WERI-Rb-1 (cell line): Measurements from ENCODE around the gene ARHGEF18.
A peak's percentile ranks its signal among the peaks of the same experiment; 100 is the strongest.
"Not testable (repeated sequence)": the region's sequence is repeated elsewhere in the genome, so short reads cannot be mapped to it uniquely, and the experiment has no call there.

ENCODE experiments used
- DNase-seq: peaks from one replicate; pipeline ENCODE4 v3.0.0-alpha.2; 2020
- H3K27ac ChIP-seq: fragments of 250-450 bp; sonication (Bioruptor Pico); 2 replicates; pipeline ENCODE4 v1.5.1; 2020; ENCODE audit warnings: mild to moderate bottlenecking, moderate library complexity
- H3K27me3 ChIP-seq: fragments of 250-450 bp; sonication (Bioruptor Pico); 2 replicates; pipeline ENCODE4 v1.5.1; 2021; ENCODE audit warnings: mild to moderate bottlenecking, low read depth, moderate library complexity; ENCODE audit not compliant: insufficient read depth, severe bottlenecking
- H3K36me3 ChIP-seq: fragments of 250-450 bp; sonication (Bioruptor Pico); 2 replicates; pipeline ENCODE4 v1.5.1; 2020; ENCODE audit warnings: mild to moderate bottlenecking, moderate library complexity
- H3K4me3 ChIP-seq: 2 replicates; pipeline ENCODE4 v1.5.1; 2011; ENCODE audit warnings: low read depth, mild to moderate bottlenecking, control low read depth, low read length
- H3K9me3 ChIP-seq: fragments of 250-450 bp; sonication (Bioruptor Pico); 2 replicates; pipeline ENCODE4 v1.5.1; 2021; ENCODE audit warnings: mild to moderate bottlenecking, moderate library complexity; ENCODE audit not compliant: severe bottlenecking
- CTCF ChIP-seq: IDR thresholded peaks from 2 replicates; pipeline ENCODE4 v1.5.1; 2011; ENCODE audit warnings: low read depth, mild to moderate bottlenecking, control low read depth, inconsistent platforms, low read length

Gene ARHGEF18

GRCh38 chr19:7340959-7341837 is 7.5 kb upstream of the ARHGEF18 start:
- TF ChIP-seq CTCF: peak; percentile 91
- peak; percentile 82 for DNase-seq
- Histone ChIP-seq H3K4me3 (no peak overlapping the region), H3K9me3 (no peaks in the 10 kb centered on the region), H3K27me3 (no peaks in the 10 kb centered on the region), H3K27ac (no peak overlapping the region), H3K36me3 (no peaks in the 10 kb centered on the region)

- Histone ChIP-seq H3K9me3 (no peaks in the 10 kb centered on the region), H3K4me3 (no peak overlapping the region), H3K27ac (no peak overlapping the region), H3K36me3 (no peaks in the 10 kb centered on the region), H3K27me3 (no peaks in the 10 kb centered on the region)
- no peak for TF ChIP-seq CTCF
- no peak for DNase-seq
These were observed 6.6 kb upstream of the ARHGEF18 start for GRCh38 chr19:7342143-7342542.

- DNase-seq: no peak
- H3K36me3 ChIP-seq: no peaks in the 10 kb centered on the region
- TF ChIP-seq CTCF: no peak
- no peaks in the 10 kb centered on the region for H3K9me3 ChIP-seq
- no peaks in the 10 kb centered on the region for H3K27me3 ChIP-seq
- H3K4me3 ChIP-seq: no peak overlapping the region
- H3K27ac ChIP-seq: no peak overlapping the region
These were observed 2.2 kb upstream of the ARHGEF18 start for GRCh38 chr19:7346488-7346971.

GRCh38 chr19:7346997-7347396 is 1.7 kb upstream of the ARHGEF18 start:
- H3K9me3 ChIP-seq, DNase-seq, H3K4me3 ChIP-seq, H3K36me3 ChIP-seq, H3K27me3 ChIP-seq, H3K27ac ChIP-seq: not testable (repeated sequence)

- H3K4me3 ChIP-seq: no peak overlapping the region
- no peak for TF ChIP-seq CTCF
- H3K27me3 ChIP-seq: no peaks in the 10 kb centered on the region
- DNase-seq: no peak
- H3K36me3 ChIP-seq: no peaks in the 10 kb centered on the region
- peaks cover 6% of the 10 kb centered on the region for H3K9me3 ChIP-seq
- H3K27ac ChIP-seq: no peak overlapping the region
These were observed 474 bp downstream of the ARHGEF18 start for GRCh38 chr19:7349231-7349591.

- TF ChIP-seq CTCF: no peak
- DNase-seq: no peak
These were observed 1.4 kb downstream of the ARHGEF18 start for GRCh38 chr19:7349961-7350711.

More at GRCh38 chr19:7349961-7350711, 1.4 kb downstream of the ARHGEF18 start:
- H3K27me3 ChIP-seq: no peaks in the 10 kb centered on the region
- no peak overlapping the region for H3K27ac ChIP-seq
- no peak overlapping the region for H3K4me3 ChIP-seq
- H3K36me3 ChIP-seq: no peaks in the 10 kb centered on the region
- peaks cover 6% of the 10 kb centered on the region for H3K9me3 ChIP-seq
